HG03064 (cell line): ENCODE measurements around the gene SIX6.
"Not testable (repeated sequence)": the region's sequence is repeated elsewhere in the genome, so short reads cannot be mapped to it uniquely, and the experiment has no call there.

Experiments
- ATAC-seq: cut with Tn5 transposase; IDR thresholded peaks from one replicate; pipeline ENCODE4 v1.9.1; 2021; ENCODE audit warnings: low read depth; ENCODE audit not compliant: unreplicated experiment

The SIX6 gene

DNA sequence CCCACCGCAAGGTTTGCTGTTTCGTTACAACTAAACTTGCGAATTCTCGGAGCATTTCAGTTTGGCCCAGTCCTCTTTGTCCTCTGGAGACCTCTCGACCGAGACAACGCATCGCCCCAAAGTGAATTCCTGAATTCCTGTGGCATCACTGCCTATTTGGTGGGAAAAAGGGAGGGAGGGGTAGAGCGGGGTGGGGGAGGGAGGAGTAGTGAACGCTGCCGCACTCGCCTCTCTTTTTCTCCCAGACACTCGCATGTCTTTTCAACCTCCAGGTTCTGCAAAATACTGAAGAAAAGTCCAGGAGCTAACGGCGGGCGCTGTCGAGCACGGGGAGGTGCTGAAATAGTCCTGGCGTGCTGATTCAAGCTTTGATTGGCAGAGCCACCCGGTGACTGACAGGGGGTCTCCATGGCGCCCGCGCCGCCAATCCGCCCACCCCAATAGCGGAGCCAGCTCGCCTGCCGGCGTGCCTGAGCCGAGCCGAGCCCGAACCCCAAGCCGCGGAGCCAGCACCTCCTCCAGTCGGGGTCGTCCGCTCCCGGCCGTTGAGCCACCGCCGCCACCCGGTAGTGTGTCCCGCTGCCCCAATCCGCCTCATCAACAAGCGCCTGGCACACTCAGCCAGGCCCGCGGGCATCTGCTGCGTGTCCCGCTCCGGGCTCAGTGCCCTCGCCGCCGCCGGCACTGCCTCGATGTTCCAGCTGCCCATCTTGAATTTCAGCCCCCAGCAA lies at the start of gene SIX6:
TSS of gene SIX6 (plus strand) at position 440 of the 731 bp plus-strand sequence. CDS start at position 693, 253 bp downstream.
- no peak for ATAC-seq

DNA sequence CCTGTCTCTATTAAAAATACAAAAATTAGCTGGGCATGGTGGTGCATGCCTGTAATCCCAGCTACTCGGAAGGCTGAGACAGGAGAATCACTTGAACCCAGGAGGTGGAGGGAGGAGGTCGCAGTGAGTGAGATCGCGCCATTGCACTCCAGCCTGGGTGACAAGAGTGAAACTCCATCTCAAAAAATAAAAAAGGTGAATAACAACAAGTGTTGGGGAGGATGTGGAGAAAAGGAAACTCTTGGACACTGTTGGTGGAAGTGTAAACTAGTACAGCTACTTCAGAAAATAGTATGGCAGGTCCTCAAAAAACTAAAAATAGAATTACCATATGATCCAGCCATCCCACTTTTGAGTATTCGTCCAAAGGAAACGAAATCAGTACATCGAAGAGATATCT lies 28.7 kb upstream of the SIX6 start:
- not testable (repeated sequence) for ATAC-seq

- no peak for ATAC-seq
Observed at GRCh38 chr14:60482743-60483142, 26.2 kb upstream of the SIX6 start.

- ATAC-seq: no peak
Observed at GRCh38 chr14:60485057-60485597, 23.8 kb upstream of the SIX6 start.

GRCh38 chr14:60485598-60486251 lies 23.2 kb upstream of the SIX6 start, which contains the start of gene C14orf39:
Gene C14orf39 (minus strand): TSS chr14:60486063. CDS start chr14:60485078, 985 bp downstream.
- no peak for ATAC-seq

- ATAC-seq: no peak
Observed at GRCh38 chr14:60487211-60487610, 21.7 kb upstream of the SIX6 start.

GRCh38 chr14:60488175-60488574 lies 20.8 kb upstream of the SIX6 start:
- ATAC-seq: no peak

GRCh38 chr14:60490270-60490669 lies 18.7 kb upstream of the SIX6 start:
- no peak for ATAC-seq

DNA sequence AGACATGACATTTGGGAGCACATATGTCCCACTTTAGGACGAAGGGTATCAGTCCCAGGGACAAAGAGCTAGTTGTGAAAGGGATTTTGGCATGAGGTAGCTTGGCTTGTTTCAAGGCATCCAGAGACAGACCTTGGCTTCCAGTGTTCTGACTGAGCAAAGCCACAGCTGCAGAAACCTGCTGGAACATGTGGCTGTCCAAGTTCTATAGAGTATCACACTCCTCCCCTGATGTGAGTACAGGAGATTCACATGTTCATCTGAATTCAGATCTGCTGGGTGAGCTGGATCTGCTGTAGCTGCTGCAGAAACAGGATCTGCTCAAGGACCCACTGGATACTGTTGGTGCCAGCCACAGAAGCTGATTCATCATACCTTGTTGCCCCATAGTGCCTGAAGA lies 13.0 kb upstream of the SIX6 start:
- no peak for ATAC-seq

GRCh38 chr14:60502541-60502940 lies 6.4 kb upstream of the SIX6 start:
- ATAC-seq: no peak

- no peak for ATAC-seq
Observed at GRCh38 chr14:60505448-60505847, 3.5 kb upstream of the SIX6 start.

DNA sequence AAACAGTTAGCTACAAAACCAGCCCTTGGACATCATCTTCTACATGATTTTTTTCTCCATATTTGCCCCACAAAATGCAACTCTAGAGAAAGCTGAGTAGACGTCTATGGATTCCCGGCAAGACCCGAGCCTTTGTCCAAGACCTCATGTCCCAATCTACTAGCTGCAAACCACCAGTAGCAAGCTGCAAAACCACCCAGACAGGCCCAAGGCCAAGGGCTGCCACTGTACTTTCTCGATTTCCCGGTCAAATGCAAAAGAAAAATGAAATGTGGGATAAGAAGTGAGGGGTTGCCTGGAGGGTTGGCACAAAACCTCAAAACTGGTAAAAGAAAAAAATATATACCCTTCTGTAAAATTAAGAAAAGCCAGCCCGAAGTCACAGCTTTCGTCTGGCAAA lies 2.9 kb upstream of the SIX6 start:
- no peak for ATAC-seq

DNA sequence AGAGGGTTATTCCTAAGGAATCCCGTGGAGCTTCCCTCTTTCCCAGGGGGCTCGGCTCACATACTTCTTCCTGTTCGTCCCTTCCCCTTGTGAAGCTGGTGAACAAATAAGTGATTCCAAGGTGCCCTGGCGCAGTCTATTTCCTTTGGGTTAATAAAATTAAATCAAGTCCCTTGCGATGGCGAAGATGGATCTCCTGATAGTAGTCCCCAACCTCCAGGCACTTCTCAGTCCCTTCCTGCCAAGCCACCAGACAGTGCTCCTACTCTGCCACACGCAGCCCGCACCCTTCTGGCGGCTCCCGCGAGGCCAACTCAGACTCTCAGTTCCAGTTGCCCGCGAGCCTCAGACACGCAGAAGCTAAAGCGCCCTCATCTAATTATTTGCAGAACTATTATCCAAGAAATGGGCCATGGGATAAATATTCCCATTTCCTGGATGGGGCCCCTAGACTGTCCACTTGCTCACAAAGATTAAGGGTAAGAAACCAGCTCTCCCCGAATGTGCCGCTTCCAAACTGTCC lies 2.4 kb upstream of the SIX6 start:
- ATAC-seq: no peak

DNA sequence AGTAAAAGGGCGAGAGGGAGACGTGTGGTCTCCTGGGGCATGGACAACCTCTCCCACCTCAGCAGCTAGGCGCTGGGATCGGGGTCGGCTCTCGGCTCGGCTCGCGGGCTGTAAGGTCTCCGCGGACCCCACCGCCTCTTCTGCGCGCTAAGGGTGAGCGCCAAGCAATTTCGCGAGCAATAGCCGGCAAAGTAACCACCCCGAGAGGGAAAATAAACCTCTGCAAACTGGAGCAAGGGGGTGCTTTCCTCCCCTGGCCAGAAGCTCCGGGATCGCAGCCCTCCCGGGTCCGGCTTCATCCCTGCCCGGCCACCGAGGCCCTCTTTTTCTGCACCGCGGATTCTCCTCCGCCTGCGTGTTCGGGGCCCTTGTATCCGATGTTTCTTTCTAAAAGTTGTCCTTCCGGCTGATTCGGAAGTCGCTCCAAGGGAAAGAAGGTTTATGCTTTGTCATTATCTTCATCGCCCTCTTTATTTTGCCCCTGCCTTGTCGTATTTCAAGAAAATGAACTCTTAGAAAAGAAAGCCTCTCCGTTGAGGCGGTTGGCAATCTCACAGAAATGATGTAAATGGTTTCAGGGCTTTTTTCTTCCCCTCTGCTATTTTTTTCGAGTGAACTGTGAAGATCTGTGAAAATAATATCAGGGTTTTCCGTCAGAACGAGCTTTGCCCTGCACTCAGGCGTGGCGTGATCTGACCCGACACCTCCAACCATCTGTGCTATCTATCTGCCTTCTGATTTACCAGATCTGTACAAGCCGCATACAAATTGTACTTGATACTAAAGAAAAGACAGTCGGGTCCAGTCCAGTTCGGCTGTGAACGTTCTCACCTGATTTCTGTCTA lies 1.7 kb upstream of the SIX6 start:
- no peak for ATAC-seq

DNA sequence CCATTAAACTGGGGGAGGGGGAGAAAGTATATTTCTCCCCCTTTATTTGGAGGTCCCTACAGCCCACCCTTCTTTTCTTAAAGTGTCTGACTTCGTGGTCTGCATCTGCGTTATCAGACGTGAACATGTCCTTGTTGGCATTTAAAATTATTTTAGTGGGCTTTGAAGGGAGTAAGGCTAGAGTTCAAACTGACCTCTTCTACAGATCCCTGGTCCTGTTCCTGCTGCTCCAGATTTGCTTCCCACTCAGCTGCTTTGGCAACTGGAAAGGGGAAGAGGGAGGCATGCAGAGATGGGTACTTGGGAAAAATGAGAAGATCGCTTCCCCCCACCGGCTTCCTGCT lies 611 bp upstream of the SIX6 start:
- no peak for ATAC-seq

DNA sequence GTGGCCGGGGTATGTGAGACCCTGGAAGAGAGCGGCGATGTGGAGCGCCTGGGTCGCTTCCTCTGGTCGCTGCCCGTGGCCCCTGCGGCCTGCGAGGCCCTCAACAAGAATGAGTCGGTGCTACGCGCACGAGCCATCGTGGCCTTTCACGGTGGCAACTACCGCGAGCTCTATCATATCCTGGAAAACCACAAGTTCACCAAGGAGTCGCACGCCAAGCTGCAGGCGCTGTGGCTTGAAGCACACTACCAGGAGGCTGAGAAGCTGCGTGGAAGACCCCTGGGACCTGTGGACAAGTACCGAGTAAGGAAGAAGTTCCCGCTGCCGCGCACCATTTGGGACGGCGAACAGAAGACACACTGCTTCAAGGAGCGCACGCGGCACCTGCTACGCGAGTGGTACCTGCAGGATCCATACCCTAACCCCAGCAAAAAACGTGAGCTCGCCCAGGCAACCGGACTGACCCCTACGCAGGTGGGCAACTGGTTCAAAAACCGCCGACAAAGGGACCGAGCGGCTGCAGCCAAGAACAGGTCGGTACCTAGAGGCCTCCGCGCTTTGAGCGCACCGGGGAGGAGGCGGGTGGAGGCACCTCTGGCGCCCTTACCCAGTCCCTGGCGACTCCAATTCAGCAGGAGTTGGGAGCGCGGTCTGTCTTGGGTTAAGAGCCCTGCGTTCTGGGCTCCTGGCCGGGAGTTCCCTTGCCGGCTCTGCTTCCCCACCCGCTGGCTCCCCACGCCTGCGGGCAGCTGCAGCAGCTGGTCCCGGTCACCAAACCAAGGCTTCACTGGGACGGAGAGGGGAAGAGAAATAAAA lies 700 bp downstream of the SIX6 start:
- no peak for ATAC-seq

GRCh38 chr14:60510254-60510950 lies 1.5 kb downstream of the SIX6 start:
- ATAC-seq: no peak

GRCh38 chr14:60510951-60511599 lies 2.1 kb downstream of the SIX6 start:
- ATAC-seq: no peak

GRCh38 chr14:60512126-60512525 lies 3.2 kb downstream of the SIX6 start:
- no peak for ATAC-seq
